ENCODE data around the gene NELFA. TPM values are rescaled to one million over a fixed set of nuclear protein-coding genes. Genes with fewer than 3 reads are reported as not detected.

NELFA gene
- total and polyA plus RNA-seq, 3 experiments from 2014 or later = 31.2 to 44.6 (median 42.5) TPM

DNA sequence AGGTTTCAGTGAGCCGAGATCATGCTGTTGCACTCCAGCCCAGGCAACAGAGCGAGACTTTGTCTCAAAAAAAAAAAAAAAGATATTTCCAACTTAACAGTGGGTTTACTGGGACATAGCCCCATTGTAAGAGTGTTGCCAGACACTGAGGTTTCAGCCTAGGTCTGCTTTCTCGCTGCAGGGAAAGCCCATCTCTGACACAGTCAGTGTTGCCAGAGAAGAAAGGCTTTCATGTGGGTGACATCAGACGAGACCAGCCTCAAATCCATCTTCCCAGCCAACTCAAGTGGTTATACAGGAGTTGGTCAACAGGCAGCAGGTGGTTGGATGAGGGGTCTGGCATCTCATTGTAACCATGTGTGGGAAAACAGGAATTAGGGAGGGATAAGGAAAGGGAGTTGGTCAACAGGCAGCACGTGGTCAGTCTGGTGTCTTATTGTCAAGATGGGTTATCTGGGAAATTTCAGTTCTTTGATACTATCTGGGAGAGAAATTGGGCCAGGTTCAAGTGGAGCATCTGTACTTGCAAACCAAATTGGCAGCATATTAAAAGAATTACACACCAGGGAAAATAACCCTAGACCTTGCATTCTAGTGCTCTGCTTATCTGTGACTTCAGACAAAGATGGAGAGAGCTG, 41.1 kb downstream of the NELFA start:
- Histone ChIP-seq H3K4me1 (ENCODE audit: insufficient read depth, low read length) (peaks cover 4% of the 10 kb centered on the region), H3K9me3 (ENCODE audit: low read length) (no peaks in the 10 kb centered on the region), H3K27me3 (ENCODE audit: insufficient read depth, low read length, poor library complexity, severe bottlenecking) (no peaks in the 10 kb centered on the region), H3K36me3 (ENCODE audit: insufficient read depth, low read length) (peaks cover 8% of the 10 kb centered on the region), H3K4me3 (ENCODE audit: low read length) (no peak overlapping the region), H3K27ac (ENCODE audit: low read depth, low read length) (no peak overlapping the region)
- ChIA-PET POLR2A (no interaction called here), CTCF (no interaction called here)
- peak in 1 of 5 donors; percentile 11 for DNase-seq
- Mint-ChIP-seq H3K4me1 (peaks cover 2 to 3% (median 3%) of the 10 kb centered on the region in 3 donors), H3K9me3 (no peaks in the 10 kb centered on the region), H3K27me3 (no peaks in the 10 kb centered on the region), H3K4me3 (no peak overlapping the region), H3K27ac (peak overlapping the region in 2 of 8 donors; percentile 38 to 64), H3K36me3 (peaks cover 0 to 60% (median 14%) of the 10 kb centered on the region in 3 donors)

GRCh38 chr4:1964971-1965370, 43.8 kb downstream of the NELFA start:
- H3K9me3 Mint-ChIP-seq = no peaks in the 10 kb centered on the region
- peak overlapping the region in 4 of 8 donors; percentile 3 to 66 (median 50) for H3K27ac Mint-ChIP-seq
- Histone ChIP-seq H3K27me3 (ENCODE audit: insufficient read depth, low read length, poor library complexity, severe bottlenecking) (no peaks in the 10 kb centered on the region), H3K4me3 (ENCODE audit: low read length) (no peak overlapping the region), H3K27ac (ENCODE audit: low read depth, low read length) (no peak overlapping the region), H3K36me3 (ENCODE audit: insufficient read depth, low read length) (peaks cover 31% of the 10 kb centered on the region), H3K4me1 (ENCODE audit: insufficient read depth, low read length) (peaks cover 4% of the 10 kb centered on the region), H3K9me3 (ENCODE audit: low read length) (no peaks in the 10 kb centered on the region)
- POLR2A ChIA-PET = no interaction called here
- no peak for DNase-seq
- H3K4me1 Mint-ChIP-seq = peaks cover 2 to 3% (median 3%) of the 10 kb centered on the region in 3 donors
- no peaks in the 10 kb centered on the region for H3K27me3 Mint-ChIP-seq
- CTCF ChIA-PET = no interaction called here
- H3K4me3 Mint-ChIP-seq = no peak overlapping the region
- peaks cover 10 to 67% (median 16%) of the 10 kb centered on the region in 3 donors for H3K36me3 Mint-ChIP-seq

GRCh38 chr4:1964443-1964842, 44.3 kb downstream of the NELFA start:
- Histone ChIP-seq H3K27ac (ENCODE audit: low read depth, low read length) (no peak overlapping the region), H3K9me3 (ENCODE audit: low read length) (no peaks in the 10 kb centered on the region), H3K4me1 (ENCODE audit: insufficient read depth, low read length) (peaks cover 4% of the 10 kb centered on the region), H3K36me3 (ENCODE audit: insufficient read depth, low read length) (peaks cover 35% of the 10 kb centered on the region), H3K27me3 (ENCODE audit: insufficient read depth, low read length, poor library complexity, severe bottlenecking) (no peaks in the 10 kb centered on the region), H3K4me3 (ENCODE audit: low read length) (no peak overlapping the region)
- DNase-seq = peak in 1 of 5 donors; percentile 16
- POLR2A ChIA-PET = interaction anchor here (0.6 kb wide), 1 partner anchor 151 kb away, joined by 3 read pairs; no protein-coding TSS in a partner anchor
- no peak overlapping the region for H3K4me3 Mint-ChIP-seq
- H3K27ac Mint-ChIP-seq = peak overlapping the region in 1 of 8 donors; percentile 66
- H3K36me3 Mint-ChIP-seq = peaks cover 11 to 66% (median 17%) of the 10 kb centered on the region in 3 donors
- CTCF ChIA-PET = no interaction called here
- no peaks in the 10 kb centered on the region for H3K27me3 Mint-ChIP-seq
- peaks cover 0 to 3% (median 2%) of the 10 kb centered on the region in 3 donors for H3K4me1 Mint-ChIP-seq
- no peaks in the 10 kb centered on the region for H3K9me3 Mint-ChIP-seq

DNA sequence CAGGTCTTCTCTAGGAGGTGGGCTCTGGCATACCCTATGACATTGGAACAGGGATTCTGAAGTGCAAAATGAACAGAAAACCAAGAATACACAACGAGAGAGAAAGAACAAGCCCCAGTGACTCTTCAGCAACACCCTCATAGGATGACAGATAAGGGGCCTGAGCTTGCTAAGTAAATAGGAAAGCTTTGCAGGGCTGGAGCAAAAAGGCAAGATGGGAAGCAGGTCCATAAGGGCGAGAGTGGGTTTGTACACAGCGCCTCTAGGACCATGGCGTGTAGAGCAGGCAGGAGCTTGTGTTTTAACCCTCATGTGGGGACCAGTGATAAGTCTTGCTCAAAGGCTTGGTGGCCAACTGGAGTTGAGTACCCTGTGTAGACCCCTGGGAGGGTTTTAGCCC, 45.8 kb downstream of the NELFA start:
- ChIA-PET CTCF (no interaction called here), POLR2A (no interaction called here)
- Histone ChIP-seq H3K9me3 (ENCODE audit: low read length) (no peaks in the 10 kb centered on the region), H3K4me1 (ENCODE audit: insufficient read depth, low read length) (peaks cover 4% of the 10 kb centered on the region), H3K27ac (ENCODE audit: low read depth, low read length) (no peak overlapping the region), H3K36me3 (ENCODE audit: insufficient read depth, low read length) (peaks cover 43% of the 10 kb centered on the region), H3K27me3 (ENCODE audit: insufficient read depth, low read length, poor library complexity, severe bottlenecking) (no peaks in the 10 kb centered on the region), H3K4me3 (ENCODE audit: low read length) (no peak overlapping the region)
- H3K36me3 Mint-ChIP-seq = peaks cover 19 to 68% (median 22%) of the 10 kb centered on the region in 3 donors
- H3K4me1 Mint-ChIP-seq = peaks cover 0 to 3% (median 2%) of the 10 kb centered on the region in 3 donors
- H3K27me3 Mint-ChIP-seq = no peaks in the 10 kb centered on the region
- no peaks in the 10 kb centered on the region for H3K9me3 Mint-ChIP-seq
- DNase-seq = no peak
- H3K4me3 Mint-ChIP-seq = no peak overlapping the region
- H3K27ac Mint-ChIP-seq = peak overlapping the region in 3 of 8 donors; percentile 6 to 36 (median 25)

DNA sequence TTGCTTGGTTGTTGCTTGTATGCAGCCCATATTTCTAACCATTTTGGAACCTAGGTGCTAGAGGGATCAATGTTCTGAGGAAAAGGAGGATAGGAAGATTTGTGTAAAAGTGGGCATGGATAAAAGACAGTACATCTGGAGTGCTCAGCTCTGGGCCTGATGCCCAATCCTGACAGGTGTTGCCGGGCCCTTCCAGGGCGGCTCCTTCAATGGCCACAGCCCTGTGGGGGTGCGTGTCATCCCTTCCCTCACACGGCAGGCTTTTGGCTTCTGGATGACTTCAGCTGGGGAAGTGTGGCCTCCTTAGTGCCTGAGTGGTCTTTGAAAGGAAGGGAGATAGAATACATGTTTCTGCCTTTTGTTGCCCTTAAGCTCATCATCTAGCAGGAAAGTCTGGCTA, 47.2 kb downstream of the NELFA start:
- H3K27ac ChIP-seq (ENCODE audit: low read depth, low read length) = no peak overlapping the region
- Mint-ChIP-seq H3K4me3 (no peak overlapping the region), H3K27me3 (no peaks in the 10 kb centered on the region), H3K4me1 (peaks cover 0 to 3% (median 2%) of the 10 kb centered on the region in 3 donors), H3K9me3 (no peaks in the 10 kb centered on the region), H3K27ac (peak overlapping the region in 2 of 8 donors; percentile 3 to 40), H3K36me3 (peaks cover 19 to 76% (median 26%) of the 10 kb centered on the region in 3 donors)
- H3K4me3 ChIP-seq (ENCODE audit: low read length) = no peak overlapping the region
- H3K27me3 ChIP-seq (ENCODE audit: insufficient read depth, low read length, poor library complexity, severe bottlenecking) = no peaks in the 10 kb centered on the region
- POLR2A ChIA-PET = no interaction called here
- CTCF ChIA-PET = interaction anchor here (0.8 kb wide), 1 partner anchor 9 kb away, joined by 3 read pairs; no protein-coding TSS in a partner anchor
- peaks cover 43% of the 10 kb centered on the region for H3K36me3 ChIP-seq (ENCODE audit: insufficient read depth, low read length)
- no peak for DNase-seq
- no peaks in the 10 kb centered on the region for H3K9me3 ChIP-seq (ENCODE audit: low read length)
- H3K4me1 ChIP-seq (ENCODE audit: insufficient read depth, low read length) = peaks cover 4% of the 10 kb centered on the region

GRCh38 chr4:1961038-1961437, 47.7 kb downstream of the NELFA start:
- CTCF ChIA-PET = interaction anchor here (0.8 kb wide), 1 partner anchor 8 kb away, joined by 3 read pairs; no protein-coding TSS in a partner anchor
- POLR2A ChIA-PET = no interaction called here
- H3K27ac Mint-ChIP-seq = peak overlapping the region in 1 of 8 donors; percentile 40
- no peak overlapping the region for H3K4me3 ChIP-seq (ENCODE audit: low read length)
- DNase-seq = no peak
- peaks cover 0 to 3% (median under 1%) of the 10 kb centered on the region in 3 donors for H3K4me1 Mint-ChIP-seq
- H3K36me3 Mint-ChIP-seq = peaks cover 19 to 77% (median 26%) of the 10 kb centered on the region in 3 donors
- H3K27me3 ChIP-seq (ENCODE audit: insufficient read depth, low read length, poor library complexity, severe bottlenecking) = no peaks in the 10 kb centered on the region
- H3K4me3 Mint-ChIP-seq = no peak overlapping the region
- no peaks in the 10 kb centered on the region for H3K9me3 ChIP-seq (ENCODE audit: low read length)
- peaks cover 43% of the 10 kb centered on the region for H3K36me3 ChIP-seq (ENCODE audit: insufficient read depth, low read length)
- no peaks in the 10 kb centered on the region for H3K9me3 Mint-ChIP-seq
- H3K27me3 Mint-ChIP-seq = no peaks in the 10 kb centered on the region
- H3K27ac ChIP-seq (ENCODE audit: low read depth, low read length) = no peak overlapping the region
- H3K4me1 ChIP-seq (ENCODE audit: insufficient read depth, low read length) = peaks cover 4% of the 10 kb centered on the region

DNA sequence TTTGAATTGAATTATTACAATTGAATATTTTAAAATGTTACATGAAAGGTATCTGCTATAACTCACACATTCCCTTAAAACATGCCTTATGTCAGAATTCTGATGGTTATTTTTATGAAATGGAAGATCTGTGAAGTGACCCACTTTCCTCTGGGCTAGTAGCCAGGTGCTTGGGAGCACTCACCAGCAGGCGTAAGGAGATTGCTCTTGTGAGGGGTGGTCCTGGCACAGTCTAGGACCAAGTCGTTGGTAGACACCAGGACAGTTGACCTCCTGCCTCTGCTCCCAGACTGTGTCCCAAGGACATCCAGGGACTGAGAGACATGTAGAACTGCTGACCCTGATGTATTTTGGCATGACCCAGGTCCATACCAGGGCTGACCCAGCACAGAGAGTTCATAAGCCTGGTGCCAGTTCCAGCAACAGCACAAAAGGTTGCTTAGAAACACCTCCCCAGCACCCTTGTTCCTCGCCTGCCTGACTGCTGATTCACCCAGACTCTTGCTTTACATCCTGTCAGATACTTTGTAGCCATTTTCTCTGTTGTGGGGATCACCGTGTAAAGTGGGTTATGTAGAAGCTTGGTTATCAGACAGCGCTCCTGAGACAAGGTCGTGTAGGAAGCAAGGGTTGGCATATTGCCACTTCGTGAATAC, 48.5 kb downstream of the NELFA start:
- no peak overlapping the region for H3K4me3 ChIP-seq (ENCODE audit: low read length)
- Mint-ChIP-seq H3K4me3 (no peak overlapping the region), H3K36me3 (peaks cover 22 to 77% (median 28%) of the 10 kb centered on the region in 3 donors), H3K27me3 (no peaks in the 10 kb centered on the region), H3K4me1 (peaks cover 0 to 3% (median 0%) of the 10 kb centered on the region in 3 donors), H3K27ac (peak overlapping the region in 1 of 8 donors; percentile 33), H3K9me3 (no peaks in the 10 kb centered on the region)
- no peak for DNase-seq
- no peak overlapping the region for H3K27ac ChIP-seq (ENCODE audit: low read depth, low read length)
- no peaks in the 10 kb centered on the region for H3K9me3 ChIP-seq (ENCODE audit: low read length)
- peaks cover 48% of the 10 kb centered on the region for H3K36me3 ChIP-seq (ENCODE audit: insufficient read depth, low read length)
- CTCF ChIA-PET = no interaction called here
- H3K4me1 ChIP-seq (ENCODE audit: insufficient read depth, low read length) = peaks cover 4% of the 10 kb centered on the region
- H3K27me3 ChIP-seq (ENCODE audit: insufficient read depth, low read length, poor library complexity, severe bottlenecking) = no peaks in the 10 kb centered on the region
- POLR2A ChIA-PET = no interaction called here

DNA sequence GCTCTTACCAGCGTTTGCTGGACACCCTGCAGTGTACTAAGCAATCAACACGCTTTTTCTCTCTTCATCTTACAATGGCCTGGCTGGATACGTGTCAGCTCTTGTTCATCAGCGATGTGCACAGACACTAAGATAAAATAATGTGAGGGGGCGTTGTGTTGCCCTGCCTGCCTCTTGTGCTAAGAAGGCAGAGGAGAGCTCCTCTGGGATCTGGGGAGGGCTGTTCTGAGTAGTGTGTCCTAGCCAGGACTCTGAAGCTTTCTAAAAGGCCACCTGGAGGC, 49.7 kb downstream of the NELFA start:
- Mint-ChIP-seq H3K4me1 (peaks cover 0 to 2% (median 0%) of the 10 kb centered on the region in 3 donors), H3K4me3 (no peak overlapping the region), H3K27me3 (no peaks in the 10 kb centered on the region), H3K9me3 (no peaks in the 10 kb centered on the region), H3K36me3 (peaks cover 22 to 84% (median 25%) of the 10 kb centered on the region in 3 donors), H3K27ac (no peak overlapping the region)
- Histone ChIP-seq H3K9me3 (ENCODE audit: low read length) (no peaks in the 10 kb centered on the region), H3K4me3 (ENCODE audit: low read length) (no peak overlapping the region), H3K27ac (ENCODE audit: low read depth, low read length) (no peak overlapping the region), H3K36me3 (ENCODE audit: insufficient read depth, low read length) (peaks cover 52% of the 10 kb centered on the region), H3K27me3 (ENCODE audit: insufficient read depth, low read length, poor library complexity, severe bottlenecking) (no peaks in the 10 kb centered on the region), H3K4me1 (ENCODE audit: insufficient read depth, low read length) (peaks cover under 1% of the 10 kb centered on the region)
- ChIA-PET CTCF (no interaction called here), POLR2A (no interaction called here)
- DNase-seq = no peak

Measured in CD8-positive, alpha-beta memory T cell (primary cell).